ENCODE measurements around the gene DLX1.
"Not testable (repeated sequence)": the region's sequence is repeated elsewhere in the genome, so short reads cannot be mapped to it uniquely, and the experiment has no call there.

The DLX1 gene

GRCh38 chr2:172052000-172052983, 33.0 kb upstream of the DLX1 start:
- H3K4me3 ChIP-seq (ENCODE audit: low read length), result no peak overlapping the region
- no peak for TF ChIP-seq CTCF (conservative IDR thresholded peaks at IDR 0.05; ENCODE audit: low read depth, low read length)
- DNase-seq (ENCODE audit: low read depth), result no peak

GRCh38 chr2:172053486-172053885, 31.8 kb upstream of the DLX1 start:
- no peak for DNase-seq (ENCODE audit: low read depth)
- H3K4me3 ChIP-seq (ENCODE audit: low read length), result no peak overlapping the region
- TF ChIP-seq CTCF (conservative IDR thresholded peaks at IDR 0.05; ENCODE audit: low read depth, low read length), result no peak

GRCh38 chr2:172056293-172056692, 29.0 kb upstream of the DLX1 start:
- no peak for TF ChIP-seq CTCF (conservative IDR thresholded peaks at IDR 0.05; ENCODE audit: low read depth, low read length)
- no peak overlapping the region for H3K4me3 ChIP-seq (ENCODE audit: low read length)
- no peak for DNase-seq (ENCODE audit: low read depth)

GRCh38 chr2:172058660-172059059, 26.6 kb upstream of the DLX1 start:
- no peak for DNase-seq (ENCODE audit: low read depth)

GRCh38 chr2:172060118-172060517, 25.2 kb upstream of the DLX1 start:
- not testable (repeated sequence) for H3K4me3 ChIP-seq (ENCODE audit: low read length); DNase-seq (ENCODE audit: low read depth)

More at GRCh38 chr2:172058660-172059059, 26.6 kb upstream of the DLX1 start:
- TF ChIP-seq CTCF (conservative IDR thresholded peaks at IDR 0.05; ENCODE audit: low read depth, low read length), result no peak
- no peak overlapping the region for H3K4me3 ChIP-seq (ENCODE audit: low read length)

DNA sequence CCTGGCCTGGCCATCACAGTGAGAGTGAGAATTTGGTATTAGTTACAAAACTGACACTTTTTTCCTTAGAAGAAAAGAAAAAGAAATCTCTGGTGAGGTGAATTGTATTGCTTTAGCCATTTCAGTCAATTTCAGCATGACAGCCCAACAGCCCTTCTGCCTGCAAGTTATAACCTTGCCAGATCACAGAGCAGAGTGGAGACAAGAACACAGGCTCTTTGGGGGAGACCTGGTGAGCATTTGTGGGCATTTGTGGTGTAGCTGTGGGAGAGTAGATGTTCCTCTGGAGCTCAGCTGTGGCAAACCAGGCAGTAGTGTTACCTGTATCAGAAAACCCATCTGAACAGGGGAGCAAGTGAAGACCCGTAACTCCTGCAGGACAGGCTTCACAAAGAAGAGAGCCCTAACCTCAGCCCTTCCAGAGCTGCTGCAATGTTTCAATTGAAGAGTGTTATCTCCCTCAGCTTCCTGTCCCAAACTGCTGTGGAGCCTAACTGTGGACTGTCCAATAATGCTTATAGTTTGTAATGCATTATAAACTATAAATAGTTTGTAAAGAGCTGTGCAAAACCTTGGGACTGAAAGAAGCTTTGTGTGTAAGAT, 22.8 kb upstream of the DLX1 start:
- no peak for DNase-seq (ENCODE audit: low read depth)
- no peak overlapping the region for H3K4me3 ChIP-seq (ENCODE audit: low read length)
- no peak for TF ChIP-seq CTCF (conservative IDR thresholded peaks at IDR 0.05; ENCODE audit: low read depth, low read length)

- no peak for TF ChIP-seq CTCF (conservative IDR thresholded peaks at IDR 0.05; ENCODE audit: low read depth, low read length)
- H3K4me3 ChIP-seq (ENCODE audit: low read length), result no peak overlapping the region
- DNase-seq (ENCODE audit: low read depth), result no peak
Observed at GRCh38 chr2:172063446-172063845, 21.9 kb upstream of the DLX1 start.

Data from retinal pigment epithelial cell (primary cell).